Lung microvascular endothelial cell (primary cell): ENCODE measurements around the gene WAC. TPM values are rescaled to one million over a fixed set of nuclear protein-coding genes. Genes with fewer than 3 reads are reported as not detected.
A peak's percentile ranks its signal among the peaks of the same experiment; 100 is the strongest.

ENCODE experiments used
- DNase-seq, 2 donors: peaks; one replicate each; pipeline versions ENCODE4 v3.0.0 to v3.0.0-alpha.2; 2010; ENCODE audit warnings: low read depth in 2 of 2
- total RNA-seq: library from RNA; depleted of rRNA; stranded (reverse); fragments of >200 nt; gene quantifications from 2 replicates; pipeline ENCODE4 v1.2.1, GENCODE V29; 2014

Gene WAC
- total RNA-seq, 1 donor from 2014 or later, result 47.2 TPM

DNA sequence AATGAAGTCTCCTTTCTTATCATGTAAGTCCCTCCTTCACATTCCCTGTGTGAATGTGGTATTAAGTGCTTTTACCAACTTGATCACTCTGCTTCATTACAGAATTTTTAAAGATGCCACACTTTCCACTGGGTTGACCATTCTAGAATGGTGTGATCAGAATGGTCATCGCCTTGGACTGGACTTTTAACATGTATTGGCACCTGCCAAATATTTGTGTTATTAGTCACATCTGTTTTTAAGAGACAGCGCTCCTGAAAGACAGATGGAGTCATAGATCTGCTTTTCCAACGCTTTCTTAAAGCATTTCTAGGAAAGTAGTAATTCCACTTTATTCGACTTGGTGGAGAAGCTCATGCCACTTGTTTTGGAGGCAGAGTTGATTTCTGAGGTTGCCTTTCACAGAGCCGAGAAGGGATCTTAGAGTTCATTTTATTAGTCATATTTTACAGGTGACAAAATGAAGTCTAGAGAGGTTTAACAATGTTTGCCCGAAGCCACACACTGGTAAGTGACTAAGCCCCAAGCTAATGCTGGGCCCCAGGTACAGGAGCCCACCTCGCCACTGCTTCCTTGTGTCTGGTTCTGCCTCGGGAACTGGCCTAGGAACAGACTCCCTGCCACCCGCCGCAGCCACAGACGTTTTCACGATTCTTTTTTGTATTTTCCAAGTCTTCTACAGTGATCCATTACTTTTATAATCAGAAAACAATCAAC lies 134.0 kb downstream of the WAC start:
- DNase-seq, result no peak

DNA sequence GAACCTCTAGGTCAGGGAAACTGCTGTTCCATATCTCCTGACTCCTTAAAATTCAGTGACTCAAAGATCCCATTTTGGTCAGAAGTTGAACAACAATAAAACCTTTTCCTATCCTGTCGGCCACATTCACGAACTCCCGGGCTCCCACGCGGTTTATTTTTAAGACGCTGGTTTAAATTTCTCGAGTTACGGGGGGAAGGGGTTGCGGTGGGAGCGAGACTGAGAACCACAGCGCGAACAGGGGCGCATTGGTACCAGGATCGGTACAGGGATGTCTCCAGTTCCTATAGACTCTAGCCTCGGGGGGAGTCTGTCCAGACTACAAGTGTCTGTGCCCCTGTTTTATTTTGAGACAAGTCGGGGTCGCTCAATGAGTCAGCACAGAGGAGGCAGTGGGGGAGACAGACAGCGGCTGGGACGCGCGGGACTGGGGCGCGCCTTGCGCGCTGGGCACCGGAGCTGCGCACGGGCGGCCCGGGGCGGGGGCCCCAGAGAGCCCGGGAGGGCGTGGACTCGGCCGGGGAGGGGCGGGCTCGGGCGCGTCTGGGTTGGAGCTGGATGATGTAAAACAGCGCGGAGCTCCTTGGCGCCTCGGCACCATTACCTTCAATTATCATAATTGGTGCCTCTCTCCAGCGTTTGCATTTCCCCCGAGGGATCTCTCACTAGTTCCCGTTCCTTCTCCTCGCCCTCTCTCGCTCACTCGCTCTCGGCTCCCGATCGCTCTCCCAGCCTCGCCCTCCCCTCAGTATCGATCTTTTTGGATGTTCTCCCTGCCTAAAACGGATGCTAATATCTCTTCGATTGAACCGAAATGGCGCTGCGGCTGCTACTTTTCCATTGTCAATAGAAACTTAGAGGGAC lies 135.7 kb downstream of the WAC start:
- peak in 1 of 2 donors; percentile 26 for DNase-seq

DNA sequence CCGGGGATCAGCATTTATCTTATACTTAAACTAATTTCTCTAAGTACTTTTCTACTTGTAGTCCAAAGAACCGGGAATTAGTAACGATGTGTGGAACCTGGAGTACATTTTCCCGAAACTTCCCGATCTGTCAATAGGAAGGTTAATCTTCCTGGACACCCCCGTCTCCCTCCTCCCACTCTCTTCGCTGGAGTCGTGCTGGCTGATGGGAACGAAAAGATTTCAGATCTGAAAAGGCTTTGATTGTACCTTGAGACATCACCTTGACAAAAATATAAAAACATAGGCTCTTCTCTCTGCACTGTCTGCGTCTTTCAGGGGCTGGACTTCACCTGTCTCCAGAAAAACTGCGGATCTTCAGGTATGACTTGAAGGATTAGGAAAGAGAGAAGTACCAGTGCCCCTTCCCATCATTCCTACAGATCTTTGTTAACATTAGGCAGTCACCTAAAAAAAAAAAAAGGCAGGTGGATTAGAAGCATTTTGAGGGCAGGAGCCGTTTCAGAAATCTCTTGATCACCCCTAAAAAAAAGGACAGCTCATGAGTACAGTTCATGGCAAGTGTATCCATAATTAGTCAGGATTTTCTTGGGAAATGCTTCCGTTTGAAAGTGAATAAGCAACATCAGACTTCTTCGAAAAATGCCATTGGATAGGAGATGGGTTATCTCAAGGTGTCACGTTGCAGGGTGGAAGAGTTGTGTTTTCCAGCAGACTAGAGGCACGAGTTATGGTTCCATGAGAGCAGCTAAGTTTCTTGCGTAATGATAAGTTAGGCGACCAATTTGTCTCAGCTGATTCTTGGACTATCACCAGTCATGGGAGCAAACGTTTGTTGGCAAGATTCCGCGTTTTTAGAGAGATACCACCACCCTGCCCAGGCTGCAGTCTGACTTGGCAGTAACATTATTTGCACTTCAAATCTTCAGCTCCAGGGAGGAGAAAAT lies 136.6 kb downstream of the WAC start:
- DNase-seq, result no peak

Other genes starting within 250 kb of the WAC start
- gene MPP7, start 230.1 kb upstream of the WAC start, total RNA-seq, result 1.3 and 21.6 TPM in 2 replicates
- gene BAMBI, start 144.4 kb downstream of the WAC start, total RNA-seq, result 2.0 and 3.0 TPM in 2 replicates